Trophoblast cell (in vitro differentiated cells and primary cell): ENCODE results near the gene MXRA8.
A peak's percentile ranks its signal among the peaks of the same experiment; 100 is the strongest.

ENCODE experiments used
- DNase-seq, 2 donors: peaks; one replicate each; pipeline ENCODE4 v3.0.0-alpha.2; 2016
- H2AFZ ChIP-seq: 2 replicates; pipeline ENCODE4 v1.6.1; 2013; ENCODE audit warnings: low read length, moderate library complexity, mild to moderate bottlenecking; ENCODE audit not compliant: insufficient read depth, poor library complexity
- H2AK5ac ChIP-seq: 2 replicates; pipeline ENCODE4 v1.6.1; 2013; ENCODE audit warnings: mild to moderate bottlenecking, low read length
- H2BK120ac ChIP-seq: 2 replicates; pipeline ENCODE4 v1.6.1; 2013; ENCODE audit warnings: low read length, mild to moderate bottlenecking, moderate library complexity; ENCODE audit not compliant: insufficient read depth, poor library complexity
- H2BK12ac ChIP-seq: 2 replicates; pipeline ENCODE4 v1.6.1; 2013; ENCODE audit warnings: mild to moderate bottlenecking, low read length, moderate library complexity
- H2BK5ac ChIP-seq: 2 replicates; pipeline ENCODE4 v1.6.1; 2013; ENCODE audit warnings: low read length, low read depth, moderate library complexity, mild to moderate bottlenecking; ENCODE audit not compliant: poor library complexity
- H3K14ac ChIP-seq: 2 replicates; pipeline ENCODE4 v1.6.1; 2013; ENCODE audit warnings: mild to moderate bottlenecking, low read length
- H3K18ac ChIP-seq: 2 replicates; pipeline ENCODE4 v1.6.1; 2013; ENCODE audit warnings: mild to moderate bottlenecking, low read length
- H3K23ac ChIP-seq: 2 replicates; pipeline ENCODE4 v1.6.1; 2013; ENCODE audit warnings: low read length
- H3K27ac ChIP-seq: 2 replicates; pipeline ENCODE4 v1.5.1; 2013; ENCODE audit warnings: low read depth, mild to moderate bottlenecking, inconsistent platforms, low read length, moderate library complexity
- H3K27me3 ChIP-seq: 2 replicates; pipeline ENCODE4 v1.6.1; 2013; ENCODE audit warnings: inconsistent platforms, mild to moderate bottlenecking, low read length, moderate library complexity; ENCODE audit not compliant: insufficient read depth
- H3K36me3 ChIP-seq, 2 experiments: 1 replicate in 1 of 2; 2 replicates in 1 of 2; pipeline ENCODE4 v1.6.1; 2013; ENCODE audit warnings: low read length in 2 of 2, mild to moderate bottlenecking in 2 of 2, moderate library complexity in 1 of 2; ENCODE audit not compliant: insufficient read depth in 2 of 2, control insufficient read depth in 1 of 2
- H3K4ac ChIP-seq: 2 replicates; pipeline ENCODE4 v1.6.1; 2013; ENCODE audit warnings: low read depth, mild to moderate bottlenecking, low read length, moderate library complexity
- H3K4me1 ChIP-seq, 2 experiments: 1 replicate in 1 of 2; 2 replicates in 1 of 2; pipeline ENCODE4 v1.6.1; 2013; ENCODE audit warnings: low read length in 2 of 2, mild to moderate bottlenecking in 2 of 2, moderate library complexity in 1 of 2; ENCODE audit not compliant: insufficient read depth in 2 of 2, control insufficient read depth in 1 of 2
- H3K4me2 ChIP-seq: 2 replicates; pipeline ENCODE4 v1.6.1; 2013; ENCODE audit warnings: inconsistent platforms, mild to moderate bottlenecking, low read length, moderate library complexity
- H3K4me3 ChIP-seq: 2 replicates; pipeline ENCODE4 v1.5.1; 2013; ENCODE audit warnings: mild to moderate bottlenecking, low read depth, low read length, inconsistent platforms
- H3K79me1 ChIP-seq: one replicate; pipeline ENCODE4 v1.6.1; 2013; ENCODE audit warnings: low read length
- H3K79me2 ChIP-seq: 2 replicates; pipeline ENCODE4 v1.6.1; 2013; ENCODE audit warnings: low read length, mild to moderate bottlenecking; ENCODE audit not compliant: control insufficient read depth, insufficient read depth, poor library complexity
- H3K9ac ChIP-seq: 2 replicates; pipeline ENCODE4 v1.6.1; 2013; ENCODE audit warnings: mild to moderate bottlenecking, low read length
- H3K9me3 ChIP-seq: 2 replicates; pipeline ENCODE4 v1.6.1; 2013; ENCODE audit warnings: low read depth, mild to moderate bottlenecking, control low read depth, inconsistent platforms, low read length; ENCODE audit not compliant: insufficient read depth
- H4K12ac ChIP-seq: 2 replicates; pipeline ENCODE4 v1.6.1; 2013; ENCODE audit warnings: low read depth, mild to moderate bottlenecking, low read length, moderate library complexity
- H4K8ac ChIP-seq: 2 replicates; pipeline ENCODE4 v1.6.1; 2013; ENCODE audit warnings: low read depth, mild to moderate bottlenecking, low read length, moderate library complexity
- H4K91ac ChIP-seq: one replicate; pipeline ENCODE4 v1.6.1; 2013; ENCODE audit warnings: low read depth, mild to moderate bottlenecking, low read length, moderate library complexity
- WGBS: extraction: QIAGEN DNeasy Blood & Tissue Kit; methylation state at CpG from one replicate; pipeline ENCODE4 v1.1.7; 2013; ENCODE audit warnings: missing lambda C conversion rate; ENCODE audit not compliant: insufficient read length, insufficient coverage; ENCODE audit errors: extremely low coverage; 5-methylcytosine and 5-hydroxymethylcytosine counted together

Gene MXRA8

DNA sequence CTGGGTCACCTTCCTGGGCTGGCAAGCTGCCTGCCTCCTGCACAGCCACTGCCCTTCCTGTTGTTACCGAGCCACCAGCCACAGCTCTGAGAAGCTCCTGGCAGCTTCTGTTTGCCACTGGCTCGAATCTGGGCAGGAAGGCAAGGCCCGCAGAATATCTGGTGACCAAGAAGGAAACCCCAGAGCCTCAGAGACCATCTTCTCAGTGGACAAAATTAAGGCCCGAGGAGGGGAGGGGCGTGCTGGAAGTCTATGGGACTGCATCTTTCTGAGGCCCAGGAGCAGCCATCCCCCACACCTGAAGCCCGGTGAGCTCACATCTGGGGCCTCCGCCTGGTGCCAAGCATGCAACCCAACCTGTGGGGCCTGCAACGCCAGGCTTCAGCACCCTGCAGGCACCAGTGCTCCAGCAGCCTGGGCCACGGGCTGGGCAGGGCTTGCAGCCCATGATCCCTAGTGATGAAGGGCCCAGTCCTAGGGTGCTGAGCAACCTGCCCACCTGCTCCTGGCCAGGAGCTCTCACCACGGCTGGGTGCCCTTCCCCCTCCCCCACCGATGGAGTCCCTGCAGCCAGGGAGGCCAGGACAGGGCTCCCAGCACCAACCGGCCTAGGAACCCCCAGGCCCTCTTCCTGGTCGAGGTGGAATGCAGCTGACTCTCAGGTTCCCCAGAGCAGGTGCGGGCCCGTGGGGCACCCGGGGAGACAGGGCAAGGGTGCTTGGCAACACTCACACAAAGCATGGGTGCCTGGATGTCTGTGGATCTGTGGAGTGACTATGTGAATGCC, 32.9 kb downstream of the MXRA8 start:
- H2BK12ac ChIP-seq: no peak overlapping the region
- H3K9ac ChIP-seq: peak overlapping the region; percentile 93
- H3K18ac ChIP-seq: peak overlapping the region; percentile 25
- H4K12ac ChIP-seq: peak overlapping the region; percentile 70
- peak overlapping the region; percentile 93 for H3K14ac ChIP-seq
- H2BK120ac ChIP-seq: peak overlapping the region; percentile 6
- peak overlapping the region; percentile 91 for H4K8ac ChIP-seq
- H3K27ac ChIP-seq: peak overlapping the region; percentile 26
- DNase-seq: peak in 1 of 2 donors; percentile 44
- H3K4me1 ChIP-seq: peaks cover 12% of the 10 kb centered on the region in 2 experiments
- peaks cover 9% of the 10 kb centered on the region for H3K79me1 ChIP-seq
- H3K36me3 ChIP-seq: peaks cover 29 to 30% of the 10 kb centered on the region in 2 experiments
- no CpG with 5 or more reads among the region's 16 CpGs for WGBS
- no peaks in the 10 kb centered on the region for H3K27me3 ChIP-seq
- H2BK5ac ChIP-seq: peak overlapping the region; percentile 2
- peak overlapping the region; percentile 93 for H4K91ac ChIP-seq
- no peak overlapping the region for H3K23ac ChIP-seq
- peaks cover 12% of the 10 kb centered on the region for H3K9me3 ChIP-seq
- peak overlapping the region; percentile 89 for H3K4me3 ChIP-seq
- H3K79me2 ChIP-seq: peaks cover 26% of the 10 kb centered on the region
- H2AK5ac ChIP-seq: peak overlapping the region; percentile 92
- peak overlapping the region; percentile 90 for H3K4ac ChIP-seq
- H2AFZ ChIP-seq: peak overlapping the region; percentile 80
- peak overlapping the region; percentile 81 for H3K4me2 ChIP-seq

DNA sequence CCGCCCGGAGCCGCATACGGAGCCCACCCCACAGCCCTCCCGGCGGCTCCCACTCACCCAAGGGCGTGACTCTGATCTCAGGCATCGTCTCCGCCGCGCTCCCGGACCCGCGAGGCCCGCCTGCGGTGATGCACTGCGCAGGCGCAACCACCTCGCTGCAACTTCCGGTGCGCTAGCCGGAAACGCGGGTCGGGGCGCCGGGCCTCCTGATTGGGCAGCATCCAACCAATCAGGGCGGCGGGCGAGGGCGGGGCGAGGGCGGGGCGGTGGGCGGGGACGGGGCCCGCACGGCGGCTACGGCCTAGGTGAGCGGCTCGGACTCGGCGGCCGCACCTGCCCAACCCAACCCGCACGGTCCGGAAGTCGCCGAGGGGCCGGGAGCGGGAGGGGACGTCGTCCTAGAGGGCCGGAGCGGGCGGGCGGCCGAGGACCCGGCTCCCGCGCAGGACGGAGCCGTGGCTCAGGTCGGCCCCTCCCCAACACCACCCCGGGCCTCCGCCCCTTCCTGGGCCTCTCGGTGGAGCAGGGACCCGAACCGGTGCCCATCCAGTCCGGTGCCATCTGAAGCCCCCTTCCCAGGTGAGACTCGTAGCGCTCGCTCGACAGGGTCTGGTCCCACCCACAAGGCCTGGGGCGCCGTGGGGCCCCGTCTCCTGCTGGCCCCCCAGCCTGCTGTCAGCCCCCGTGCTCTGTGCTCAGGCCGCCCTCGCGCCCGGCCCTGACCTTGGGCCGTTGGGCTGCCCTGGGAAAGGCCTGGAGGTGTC, 33.6 kb downstream of the MXRA8 start, which contains the start of the genes CPTP and INTS11:
Gene CPTP (plus strand): TSS at position 279 of the 764 bp plus-strand sequence. CDS start 2,109 bp downstream, outside the sequence.
Gene INTS11 (minus strand): TSS at position 137 of the 764 bp plus-strand sequence. CDS start 52 bp downstream, at position 85.
- no peaks in the 10 kb centered on the region for H3K27me3 ChIP-seq
- H3K4me1 ChIP-seq: peaks cover 12% of the 10 kb centered on the region in 2 experiments
- WGBS: no CpG with 5 or more reads among the region's 84 CpGs
- peak within 1 kb of the TSS; percentile 92 for H2AK5ac ChIP-seq
- H3K4me2 ChIP-seq: peak within 1 kb of the TSS; percentile 86
- peak within 1 kb of the TSS; percentile 97 for H3K9ac ChIP-seq
- no peak within 1 kb of the TSS for H3K23ac ChIP-seq
- H3K14ac ChIP-seq: peak within 1 kb of the TSS; percentile 93
- peak within 1 kb of the TSS; percentile 99 for H3K4ac ChIP-seq
- H3K79me1 ChIP-seq: peaks cover 9% of the 10 kb centered on the region
- peaks cover 37 to 38% of the 10 kb centered on the region in 2 experiments for H3K36me3 ChIP-seq
- peak within 1 kb of the TSS; percentile 99 for H3K4me3 ChIP-seq
- H2BK5ac ChIP-seq: peak within 1 kb of the TSS; percentile 59
- H2BK12ac ChIP-seq: no peak within 1 kb of the TSS
- peaks cover 8% of the 10 kb centered on the region for H3K9me3 ChIP-seq
- peak within 1 kb of the TSS; percentile 26 for H3K27ac ChIP-seq
- peak within 1 kb of the TSS; percentile 80 for H2AFZ ChIP-seq
- H4K91ac ChIP-seq: peak within 1 kb of the TSS; percentile 93
- H4K8ac ChIP-seq: peak within 1 kb of the TSS; percentile 93
- peak within 1 kb of the TSS; percentile 50 for H3K18ac ChIP-seq
- peak; percentile 89 to 96 for DNase-seq
- peaks cover 26% of the 10 kb centered on the region for H3K79me2 ChIP-seq
- peak within 1 kb of the TSS; percentile 29 for H2BK120ac ChIP-seq
- peak within 1 kb of the TSS; percentile 94 for H4K12ac ChIP-seq

DNA sequence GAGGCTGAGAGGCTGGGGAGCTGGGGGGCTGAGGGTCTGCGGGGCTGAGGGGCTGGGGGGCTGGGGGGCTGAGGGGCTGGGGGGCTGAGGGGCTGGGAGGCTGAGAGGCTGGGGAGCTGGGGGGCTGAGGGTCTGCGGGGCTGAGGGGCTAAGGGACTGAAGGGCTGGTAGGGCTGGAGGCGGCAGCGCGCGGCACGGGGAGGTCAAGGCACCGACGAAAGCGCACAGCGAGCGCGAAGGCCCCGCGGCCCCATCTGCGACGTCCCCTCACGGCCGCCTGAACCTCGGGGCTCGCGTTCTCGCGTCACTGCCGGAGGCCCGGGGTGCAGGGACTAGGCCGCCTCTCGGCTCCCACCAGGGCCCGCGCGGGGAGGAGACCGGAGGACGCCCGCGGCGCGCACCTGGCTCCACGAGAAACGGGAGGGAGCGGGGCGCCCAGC, 34.3 kb downstream of the MXRA8 start:
- no CpG with 5 or more reads among the region's 41 CpGs for WGBS
- Histone ChIP-seq H2AK5ac (peak overlapping the region; percentile 78), H3K4me1 (peaks cover 12% of the 10 kb centered on the region in 2 experiments), H3K27me3 (no peaks in the 10 kb centered on the region), H2AFZ (peak overlapping the region; percentile 77), H4K8ac (peak overlapping the region; percentile 93), H4K91ac (peak overlapping the region; percentile 71), H3K4me3 (peak overlapping the region; percentile 99), H3K9ac (peak overlapping the region; percentile 97), H3K4ac (peak overlapping the region; percentile 99), H3K27ac (peak overlapping the region; percentile 22), H3K18ac (peak overlapping the region; percentile 50), H3K9me3 (peaks cover 3% of the 10 kb centered on the region), H3K4me2 (peak overlapping the region; percentile 86), H2BK120ac (peak overlapping the region; percentile 29), H2BK5ac (peak overlapping the region; percentile 59), H3K36me3 (peaks cover 43% of the 10 kb centered on the region in 2 experiments), H3K23ac (no peak overlapping the region), H4K12ac (peak overlapping the region; percentile 94), H3K79me2 (peaks cover 26% of the 10 kb centered on the region), H3K14ac (peak overlapping the region; percentile 87), H2BK12ac (no peak overlapping the region), H3K79me1 (peaks cover 9% of the 10 kb centered on the region)
- DNase-seq: no peak

- no peak for DNase-seq
- no CpG with 5 or more reads among the region's 10 CpGs for WGBS
- H3K4me3 ChIP-seq: no peak overlapping the region
- H3K23ac ChIP-seq: no peak overlapping the region
- H3K18ac ChIP-seq: no peak overlapping the region
- H2AK5ac ChIP-seq: no peak overlapping the region
- no peak overlapping the region for H4K91ac ChIP-seq
- no peak overlapping the region for H3K4me2 ChIP-seq
- H3K14ac ChIP-seq: no peak overlapping the region
- no peak overlapping the region for H2BK120ac ChIP-seq
- peak overlapping the region; percentile 21 for H3K4ac ChIP-seq
- H3K4me1 ChIP-seq: peaks cover 12 to 14% of the 10 kb centered on the region in 2 experiments
- peaks cover 42 to 44% of the 10 kb centered on the region in 2 experiments for H3K36me3 ChIP-seq
- H2AFZ ChIP-seq: no peak overlapping the region
- no peak overlapping the region for H2BK5ac ChIP-seq
- peaks cover 9% of the 10 kb centered on the region for H3K79me1 ChIP-seq
- no peaks in the 10 kb centered on the region for H3K27me3 ChIP-seq
- no peak overlapping the region for H4K12ac ChIP-seq
- no peak overlapping the region for H3K9ac ChIP-seq
- H2BK12ac ChIP-seq: no peak overlapping the region
- peaks cover 3% of the 10 kb centered on the region for H3K9me3 ChIP-seq
- H3K27ac ChIP-seq: no peak overlapping the region
- H3K79me2 ChIP-seq: peaks cover 26% of the 10 kb centered on the region
- no peak overlapping the region for H4K8ac ChIP-seq
Observed at GRCh38 chr1:1322952-1323351, 35.4 kb downstream of the MXRA8 start.
